Measurements from ENCODE around the gene DHRS2.
"Not testable (repeated sequence)": the region's sequence is repeated elsewhere in the genome, so short reads cannot be mapped to it uniquely, and the experiment has no call there.

Gene DHRS2

DNA sequence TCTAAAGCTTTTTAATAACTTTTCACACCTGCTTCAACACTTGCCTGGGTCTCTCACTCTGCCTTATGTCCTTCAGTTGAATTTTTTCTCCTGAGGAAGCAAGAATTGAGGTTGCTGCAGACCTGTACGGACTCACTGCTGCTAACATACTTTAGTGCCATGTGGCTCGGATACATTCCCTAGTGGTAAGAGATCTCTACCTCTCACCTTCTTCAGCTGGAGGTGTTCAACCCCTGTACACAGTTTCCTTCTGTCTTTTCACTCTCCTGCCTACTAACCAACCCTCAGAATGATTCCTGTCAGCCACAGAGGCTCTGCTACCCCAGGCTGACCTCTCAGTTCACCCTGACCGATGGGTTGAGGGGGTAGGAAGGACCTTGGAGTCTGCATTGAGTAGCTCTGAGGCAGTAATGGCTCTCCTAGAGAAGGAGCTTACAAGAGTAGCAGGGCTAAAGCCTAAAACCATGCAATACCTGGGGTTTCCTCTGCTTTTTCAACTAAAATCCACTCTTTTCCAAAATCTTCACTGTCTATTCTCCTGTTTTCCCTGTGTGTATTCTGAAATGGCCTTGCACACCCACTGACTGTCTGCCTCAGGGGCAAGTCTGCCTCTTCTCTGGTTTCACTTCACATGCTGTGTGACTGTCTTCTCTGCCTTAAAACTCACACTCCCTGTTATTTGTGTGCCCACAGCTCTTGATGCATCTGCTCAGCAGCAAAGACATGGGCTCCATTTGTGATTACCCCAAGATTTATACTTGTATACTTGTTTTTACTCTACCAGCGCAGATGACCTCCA, 14.0 kb upstream of the DHRS2 start:
- Mint-ChIP-seq H3K4me1 (peaks cover 15% of the 10 kb centered on the region), H3K27ac (no peak overlapping the region), H3K4me3 (no peak overlapping the region), H3K27me3 (no peaks in the 10 kb centered on the region), H3K9me3 (peaks cover 12% of the 10 kb centered on the region in 2 donors)
- ATAC-seq (no peak), DNase-seq (no peak)

GRCh38 chr14:23622990-23623389, 13.2 kb upstream of the DHRS2 start:
- H3K27me3 Mint-ChIP-seq: no peaks in the 10 kb centered on the region
- H3K9me3 Mint-ChIP-seq: peaks cover 12% of the 10 kb centered on the region in 2 donors
- DNase-seq (no peak), ATAC-seq (no peak)
- no peak overlapping the region for H3K27ac Mint-ChIP-seq
- no peak overlapping the region for H3K4me3 Mint-ChIP-seq
- H3K4me1 Mint-ChIP-seq: peaks cover 15% of the 10 kb centered on the region

DNA sequence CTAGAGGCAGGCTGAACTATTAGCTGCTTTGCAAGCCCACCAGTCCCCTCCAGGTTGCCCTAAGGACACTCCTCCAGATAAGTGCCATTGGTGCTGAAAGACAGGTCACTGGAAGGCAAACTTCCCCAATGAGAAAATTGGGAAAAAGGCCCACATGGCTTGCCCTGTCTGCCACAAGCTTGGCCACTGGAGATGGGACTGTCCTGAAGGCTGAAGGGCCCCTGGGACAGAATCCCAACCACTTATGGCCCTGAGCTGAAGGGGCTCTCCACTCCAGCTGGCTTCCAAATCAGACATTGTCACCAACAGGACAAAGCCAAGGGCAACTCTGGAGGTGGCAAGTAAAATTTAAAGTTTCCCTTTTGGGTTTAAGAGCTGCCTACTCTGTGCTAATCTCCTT, 12.2 kb upstream of the DHRS2 start:
- Mint-ChIP-seq H3K4me3 (no peak overlapping the region), H3K27ac (no peak overlapping the region), H3K4me1 (peaks cover 6% of the 10 kb centered on the region), H3K27me3 (no peaks in the 10 kb centered on the region), H3K9me3 (peaks cover 12% of the 10 kb centered on the region in 2 donors)
- ATAC-seq (no peak), DNase-seq (no peak)

DNA sequence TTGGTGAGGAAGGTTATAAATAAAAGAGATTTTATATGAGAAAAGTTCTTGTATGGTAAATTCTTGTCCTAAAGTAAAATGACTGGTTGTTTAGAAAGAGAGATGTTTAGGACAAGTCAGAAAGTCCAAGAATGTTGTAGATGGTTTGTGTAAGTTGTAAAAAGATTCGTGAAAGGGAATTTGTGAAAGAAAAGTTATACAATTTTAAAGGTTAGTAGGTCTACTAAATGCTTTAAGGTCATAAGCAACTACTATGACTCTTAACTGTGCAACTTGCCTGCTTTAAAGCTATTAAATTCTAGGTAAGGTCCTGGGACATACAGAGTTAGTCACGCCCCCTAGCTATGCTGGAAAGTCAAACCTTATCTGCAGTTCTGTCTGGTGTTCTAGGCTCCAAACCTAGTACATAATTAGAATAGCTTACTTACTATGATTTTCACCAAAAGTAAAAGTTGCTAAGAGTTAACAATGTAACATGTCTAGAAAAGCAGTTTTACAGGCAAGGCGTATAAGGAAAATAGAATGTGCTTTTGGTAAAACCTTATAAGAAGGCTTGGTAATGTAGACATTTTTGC, 11.2 kb upstream of the DHRS2 start:
- Mint-ChIP-seq H3K9me3 (peaks cover 12% of the 10 kb centered on the region in 2 donors), H3K4me3 (no peak overlapping the region), H3K4me1 (no peaks in the 10 kb centered on the region), H3K27ac (peak overlapping the region in 1 of 2 donors; percentile 10), H3K27me3 (no peaks in the 10 kb centered on the region)
- ATAC-seq: no peak
- no peak for DNase-seq

GRCh38 chr14:23626946-23627345, 9.2 kb upstream of the DHRS2 start:
- no peak for DNase-seq
- Mint-ChIP-seq H3K4me3 (no peak overlapping the region), H3K9me3 (peaks cover 12% of the 10 kb centered on the region in 2 donors), H3K4me1 (peaks cover 8% of the 10 kb centered on the region), H3K27ac (no peak overlapping the region), H3K27me3 (no peaks in the 10 kb centered on the region)
- no peak for ATAC-seq

DNA sequence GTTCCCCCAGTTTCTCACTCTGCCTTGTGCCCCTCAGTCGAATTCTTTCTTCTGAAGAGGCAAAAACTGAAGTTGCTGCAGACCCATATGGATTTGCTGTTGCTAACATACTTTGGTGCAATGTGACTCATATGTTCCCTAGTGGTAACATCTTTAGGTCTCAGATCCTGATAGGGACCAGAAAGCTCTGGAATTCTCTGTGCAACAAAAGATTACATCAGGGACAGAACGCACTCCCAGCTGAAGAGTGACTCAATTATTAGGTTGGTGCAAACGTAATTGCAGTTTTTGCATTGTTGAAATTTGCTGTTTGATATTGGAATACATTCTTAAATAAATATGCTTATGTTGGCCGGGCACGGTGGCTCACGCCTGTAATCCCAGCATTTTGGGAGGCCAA, 8.2 kb upstream of the DHRS2 start:
- Mint-ChIP-seq H3K4me3 (no peak overlapping the region), H3K4me1 (peaks cover 13% of the 10 kb centered on the region), H3K27ac (no peak overlapping the region), H3K27me3 (no peaks in the 10 kb centered on the region), H3K9me3 (peaks cover 12% of the 10 kb centered on the region in 2 donors)
- no peak for ATAC-seq
- no peak for DNase-seq

DNA sequence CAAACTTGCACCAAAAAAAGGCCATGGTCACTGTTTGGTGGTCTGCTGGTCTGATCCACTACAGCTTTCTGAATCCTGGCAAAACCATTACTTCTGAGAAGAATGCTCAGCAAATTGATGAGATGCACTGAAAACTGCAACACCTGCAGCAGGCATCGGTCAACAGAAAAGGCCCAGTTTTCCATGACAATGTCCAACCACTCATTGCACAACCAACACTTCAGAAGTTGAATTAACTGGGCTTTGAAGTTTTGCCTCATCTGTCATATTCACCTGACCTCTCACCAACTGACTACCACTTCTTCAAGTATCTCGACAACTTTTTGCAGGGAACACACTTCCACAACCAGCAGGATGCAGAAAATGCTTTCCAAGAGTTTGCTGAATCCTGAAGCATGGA, 7.0 kb upstream of the DHRS2 start:
- DNase-seq (no peak), ATAC-seq (no peak)

GRCh38 chr14:23629832-23630396, 6.2 kb upstream of the DHRS2 start:
- ATAC-seq (no peak), DNase-seq (no peak)
- Mint-ChIP-seq H3K9me3 (peaks cover 3 to 5% of the 10 kb centered on the region in 2 donors), H3K4me3 (no peak overlapping the region), H3K27ac (no peak overlapping the region), H3K4me1 (peaks cover 13% of the 10 kb centered on the region), H3K27me3 (no peaks in the 10 kb centered on the region)

More for the DNA sequence above, 7.0 kb upstream of the DHRS2 start:
- Mint-ChIP-seq H3K27me3 (no peaks in the 10 kb centered on the region), H3K27ac (no peak overlapping the region), H3K4me1 (peaks cover 13% of the 10 kb centered on the region), H3K9me3 (peaks cover 11 to 12% of the 10 kb centered on the region in 2 donors), H3K4me3 (no peak overlapping the region)

DNA sequence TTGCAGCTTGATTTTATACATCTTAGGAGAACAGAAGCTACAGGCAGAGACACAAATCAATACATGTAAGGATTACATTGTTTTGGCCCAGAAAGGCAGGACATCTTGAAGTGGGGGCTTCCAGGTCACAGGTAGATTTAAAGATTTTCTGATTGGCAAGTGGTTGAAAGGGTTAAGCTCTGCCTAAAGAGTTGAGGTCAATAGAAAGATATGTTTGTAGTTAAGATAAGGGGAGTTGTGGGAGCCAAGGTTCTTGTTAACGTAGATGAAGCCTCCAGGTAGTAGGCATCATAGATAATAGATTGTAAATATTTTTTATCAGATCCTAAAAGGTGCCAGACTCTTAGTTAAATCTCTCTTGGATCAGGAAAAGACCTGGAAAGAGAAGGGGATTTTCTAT, 5.5 kb upstream of the DHRS2 start:
- DNase-seq (no peak), ATAC-seq (no peak)
- no peak overlapping the region for H3K4me3 Mint-ChIP-seq
- H3K9me3 Mint-ChIP-seq: no peaks in the 10 kb centered on the region
- H3K4me1 Mint-ChIP-seq: peaks cover 13% of the 10 kb centered on the region
- H3K27me3 Mint-ChIP-seq: no peaks in the 10 kb centered on the region
- peak overlapping the region in 1 of 2 donors; percentile 71 for H3K27ac Mint-ChIP-seq

- Mint-ChIP-seq H3K9me3 (no peaks in the 10 kb centered on the region), H3K4me1 (peaks cover 13% of the 10 kb centered on the region), H3K4me3 (no peak overlapping the region), H3K27ac (no peak overlapping the region), H3K27me3 (no peaks in the 10 kb centered on the region)
- no peak for DNase-seq
- no peak for ATAC-seq
Observed at GRCh38 chr14:23631234-23631633, 4.9 kb upstream of the DHRS2 start.

DNA sequence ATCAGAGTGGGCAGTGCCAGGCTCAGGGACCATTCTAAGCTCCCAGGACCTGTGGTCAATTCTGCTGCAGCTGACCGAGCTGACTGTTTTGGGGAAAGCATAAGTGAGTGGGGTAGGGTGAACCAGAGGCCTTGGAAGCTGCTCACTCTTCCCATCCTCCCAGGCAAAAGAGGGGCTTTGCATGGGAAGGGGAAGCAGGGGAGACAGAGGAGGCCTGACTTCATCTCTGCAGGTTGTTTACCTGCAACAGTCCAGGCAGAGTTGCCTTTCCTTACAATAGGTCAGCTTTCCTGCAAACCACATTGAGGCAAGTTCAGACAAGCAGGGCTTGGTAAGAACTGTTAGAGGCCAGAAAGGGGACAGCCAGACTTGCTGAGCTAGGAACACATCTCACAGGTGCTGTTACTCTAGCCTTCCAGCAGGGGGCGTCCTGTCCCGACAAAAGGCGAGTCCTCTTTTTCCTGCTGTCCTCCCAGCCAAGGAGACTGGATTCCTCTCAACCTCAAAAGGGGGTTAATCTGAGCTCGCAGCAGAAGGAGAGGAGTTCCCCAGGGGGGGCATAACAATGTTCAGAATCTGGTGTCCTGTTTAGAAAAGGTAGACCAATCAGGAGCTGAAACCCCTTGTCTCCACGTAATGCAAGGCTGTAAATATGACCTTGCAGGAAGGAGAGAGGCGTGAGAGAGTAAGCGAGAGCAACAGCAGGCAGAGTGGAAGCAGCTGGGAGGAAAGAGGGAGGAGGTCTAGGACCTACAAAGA, 4.3 kb upstream of the DHRS2 start:
- H3K27ac Mint-ChIP-seq: peak overlapping the region; percentile 1 to 89
- peak overlapping the region; percentile 30 to 57 for H3K4me3 Mint-ChIP-seq
- peak; percentile 69 to 70 for DNase-seq
- ATAC-seq: peak; percentile 85
- no peaks in the 10 kb centered on the region for H3K9me3 Mint-ChIP-seq
- H3K4me1 Mint-ChIP-seq: peaks cover 13% of the 10 kb centered on the region
- no peaks in the 10 kb centered on the region for H3K27me3 Mint-ChIP-seq

DNA sequence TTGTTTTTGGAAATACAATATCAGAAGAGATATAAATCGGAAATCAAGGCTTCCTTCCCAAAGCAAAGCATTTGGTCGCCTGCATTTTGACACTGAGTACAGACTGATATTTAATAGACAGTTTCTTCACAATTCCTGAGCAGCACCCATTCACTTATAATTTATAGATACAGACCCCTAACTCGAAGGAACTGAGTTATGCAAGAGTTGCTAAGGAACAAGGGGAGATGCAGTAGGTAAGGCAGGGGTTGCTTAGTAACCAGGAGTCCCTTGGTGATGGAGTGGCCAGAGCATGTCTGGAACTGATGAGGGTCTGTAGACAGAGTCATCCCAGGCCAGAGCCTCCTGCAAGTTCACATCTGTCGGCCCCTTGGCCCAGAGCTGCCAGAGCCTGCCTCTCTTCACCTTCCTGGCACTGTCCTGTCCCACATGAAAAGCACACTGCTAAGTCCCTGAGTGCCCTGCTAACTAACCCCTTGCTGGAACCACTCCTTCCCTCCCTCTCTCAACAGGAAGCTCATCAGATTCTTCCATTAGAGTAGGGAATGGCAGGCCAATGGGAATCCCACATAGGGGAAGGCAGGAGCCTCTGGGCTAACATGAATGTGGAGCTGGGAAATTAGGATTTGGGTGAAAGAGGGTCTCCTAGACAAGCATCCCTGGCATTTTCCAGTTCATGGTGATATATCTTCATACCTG, 3.6 kb upstream of the DHRS2 start:
- no peak for DNase-seq
- Mint-ChIP-seq H3K4me1 (peaks cover 13% of the 10 kb centered on the region), H3K27me3 (no peaks in the 10 kb centered on the region), H3K4me3 (peak overlapping the region; percentile 30 to 57), H3K27ac (peak overlapping the region in 1 of 2 donors; percentile 1), H3K9me3 (no peaks in the 10 kb centered on the region)
- ATAC-seq: no peak

- ATAC-seq: no peak
- H3K27ac Mint-ChIP-seq: no peak overlapping the region
- DNase-seq: no peak
- no peaks in the 10 kb centered on the region for H3K9me3 Mint-ChIP-seq
- H3K4me1 Mint-ChIP-seq: peaks cover 13% of the 10 kb centered on the region
- H3K27me3 Mint-ChIP-seq: no peaks in the 10 kb centered on the region
- H3K4me3 Mint-ChIP-seq: no peak overlapping the region
Observed at GRCh38 chr14:23633160-23633701, 2.9 kb upstream of the DHRS2 start.

DNA sequence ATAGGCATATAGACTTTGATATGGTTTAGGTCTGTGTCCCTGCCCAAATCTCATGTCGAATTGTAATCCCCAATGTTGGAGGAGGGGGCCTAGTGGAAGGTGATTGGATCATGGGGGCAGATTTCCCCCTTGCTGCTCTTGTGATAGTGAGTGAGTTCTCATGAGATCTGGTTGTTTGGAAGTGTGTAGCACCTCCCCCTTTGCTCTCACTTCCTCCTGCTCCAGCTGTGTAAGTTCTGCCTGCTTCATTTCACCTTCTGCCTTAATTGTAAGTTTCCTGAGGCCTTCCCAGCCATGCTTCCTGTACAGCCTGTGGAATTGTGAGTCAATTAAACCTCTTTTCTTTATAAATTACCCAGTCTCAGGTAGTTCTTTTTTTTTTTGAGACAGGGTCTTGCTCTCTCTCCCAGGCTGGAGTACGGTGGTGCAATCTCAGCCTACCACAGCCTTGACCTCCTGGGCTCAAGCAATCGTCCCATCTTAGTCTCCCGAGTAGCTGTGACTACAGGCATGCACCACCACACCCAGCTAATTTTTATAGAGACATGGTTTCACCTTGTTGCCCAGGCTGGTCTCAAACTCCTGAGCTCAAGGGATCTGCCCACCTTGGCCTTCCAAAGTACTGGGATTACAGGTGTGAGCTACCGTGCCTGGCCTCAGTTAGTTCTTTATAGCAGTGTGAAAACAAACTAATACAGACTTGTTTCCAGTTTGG, 1.3 kb upstream of the DHRS2 start:
- H3K27me3 Mint-ChIP-seq, H3K4me3 Mint-ChIP-seq, H3K9me3 Mint-ChIP-seq, DNase-seq, ATAC-seq: not testable (repeated sequence)
- Mint-ChIP-seq H3K4me1 (peaks cover 13% of the 10 kb centered on the region), H3K27ac (peak overlapping the region in 1 of 2 donors; percentile 84)
